HG02763 (cell line): ENCODE measurements around the gene ORC3.
A peak's percentile ranks its signal among the peaks of the same experiment; 100 is the strongest.

ENCODE experiments used
- ATAC-seq: cut with Tn5 transposase; IDR thresholded peaks from one replicate; pipeline ENCODE4 v1.9.1; 2021; ENCODE audit warnings: mild to moderate bottlenecking, moderate library complexity; ENCODE audit not compliant: unreplicated experiment

ORC3 gene

GRCh38 chr6:87589693-87590416 lies at the start of gene ORC3, which contains the start of gene RARS2:
Gene ORC3, plus strand, starts transcription at chr6:87590135. Its CDS starts 34 bp downstream, at chr6:87590169.
Gene RARS2, minus strand, starts transcription at chr6:87589987. Its CDS starts 30 bp downstream, at chr6:87589957.
- peak; percentile 100 for ATAC-seq

GRCh38 chr6:87540539-87540938 lies 49.4 kb upstream of the ORC3 start:
- ATAC-seq = no peak

GRCh38 chr6:87541041-87541440 lies 48.9 kb upstream of the ORC3 start:
- no peak for ATAC-seq

- ATAC-seq = no peak
These were observed 48.2 kb upstream of the ORC3 start for GRCh38 chr6:87541744-87542143.

- no peak for ATAC-seq
These were observed 46.0 kb upstream of the ORC3 start for GRCh38 chr6:87543696-87544473.

GRCh38 chr6:87544474-87544735 lies 45.5 kb upstream of the ORC3 start:
- ATAC-seq = no peak

- ATAC-seq = no peak
These were observed 38.1 kb upstream of the ORC3 start for GRCh38 chr6:87551799-87552198.

- no peak for ATAC-seq
These were observed 36.7 kb upstream of the ORC3 start for GRCh38 chr6:87553159-87553765.

GRCh38 chr6:87555506-87555905 lies 34.4 kb upstream of the ORC3 start:
- no peak for ATAC-seq

GRCh38 chr6:87558446-87558845 lies 31.5 kb upstream of the ORC3 start:
- ATAC-seq = no peak

- no peak for ATAC-seq
These were observed 28.9 kb upstream of the ORC3 start for GRCh38 chr6:87561017-87561416.

GRCh38 chr6:87572021-87572420 lies 17.9 kb upstream of the ORC3 start:
- ATAC-seq = no peak

- no peak for ATAC-seq
These were observed 17.1 kb upstream of the ORC3 start for GRCh38 chr6:87572883-87573282.

- no peak for ATAC-seq
These were observed 16.5 kb upstream of the ORC3 start for GRCh38 chr6:87573307-87574024.

- ATAC-seq = no peak
These were observed 15.6 kb upstream of the ORC3 start for GRCh38 chr6:87574237-87574804.

- ATAC-seq = no peak
These were observed 14.5 kb upstream of the ORC3 start for GRCh38 chr6:87575423-87575822.

- ATAC-seq = no peak
These were observed 6.1 kb upstream of the ORC3 start for GRCh38 chr6:87583822-87584221.

- ATAC-seq = no peak
These were observed 3.4 kb upstream of the ORC3 start for GRCh38 chr6:87586371-87587077.

- ATAC-seq = no peak
These were observed 1.1 kb upstream of the ORC3 start for GRCh38 chr6:87588756-87589407.

- ATAC-seq = no peak
These were observed 514 bp downstream of the ORC3 start for GRCh38 chr6:87590417-87590880.
